GM23338 (cell line): ENCODE data around the gene ISOC2. TPM values are rescaled to one million over a fixed set of nuclear protein-coding genes. Genes with fewer than 3 reads are reported as not detected.

Source experiments
- ATAC-seq: fragments of 200-7000 bp; cut with Tn5 transposase; 3 replicates; pipeline ENCODE4 v1.9.1; 2020
- DNase-seq: peaks from one replicate; pipeline ENCODE4 v3.0.0-alpha.2; 2015; ENCODE audit warnings: low spot score
- H2AFZ ChIP-seq: fragments of 200-600 bp; sonication (generic); 2 replicates; pipeline ENCODE4 v1.8.0; 2016; ENCODE audit warnings: antibody characterized with exemption, mild to moderate bottlenecking, moderate library complexity
- H3F3A ChIP-seq: fragments of 200-600 bp; sonication (generic); replicated peaks from 2 replicates; pipeline ENCODE4 v1.8.0; 2017; ENCODE audit warnings: antibody characterized with exemption, mixed run types, low read depth
- H3K27ac ChIP-seq: fragments of 200-600 bp; sonication (generic); 2 replicates; pipeline ENCODE4 v1.6.1; 2016; ENCODE audit warnings: low read depth
- H3K27me3 ChIP-seq: fragments of 200-600 bp; sonication (generic); 2 replicates; pipeline ENCODE4 v1.8.0; 2016; ENCODE audit warnings: mild to moderate bottlenecking, mixed run types, moderate library complexity; ENCODE audit not compliant: insufficient read depth
- H3K36me3 ChIP-seq: fragments of 200-600 bp; sonication (generic); 2 replicates; pipeline ENCODE4 v1.8.0; 2016; ENCODE audit warnings: mild to moderate bottlenecking; ENCODE audit not compliant: insufficient read depth
- H3K4me1 ChIP-seq: fragments of 200-600 bp; sonication (generic); 2 replicates; pipeline ENCODE4 v1.8.0; 2016; ENCODE audit warnings: mild to moderate bottlenecking, moderate library complexity; ENCODE audit not compliant: insufficient read depth
- H3K4me2 ChIP-seq: fragments of 200-600 bp; sonication (generic); 2 replicates; pipeline ENCODE4 v1.7.1; 2017; ENCODE audit warnings: mixed run types
- H3K4me3 ChIP-seq: fragments of 200-600 bp; sonication (generic); 2 replicates; pipeline ENCODE4 v1.6.1; 2016; ENCODE audit warnings: mixed run types
- H3K79me2 ChIP-seq: fragments of 200-600 bp; sonication (generic); replicated peaks from 2 replicates; pipeline ENCODE4 v1.8.0; 2017; ENCODE audit warnings: mild to moderate bottlenecking; ENCODE audit not compliant: insufficient read depth
- H3K9me2 ChIP-seq: fragments of 200-600 bp; sonication (generic); 2 replicates; pipeline ENCODE4 v1.8.0; 2017; ENCODE audit not compliant: insufficient read depth
- H4K20me1 ChIP-seq: fragments of 200-600 bp; sonication (generic); replicated peaks from 2 replicates; pipeline ENCODE4 v1.8.0; 2017; ENCODE audit warnings: mild to moderate bottlenecking; ENCODE audit not compliant: insufficient read depth
- H3K27ac Mint-ChIP-seq: 2 replicates; pipeline ENCODE4 v1.8.0; 2020; ENCODE audit warnings: inconsistent platforms, mild to moderate bottlenecking, moderate library complexity, mixed read lengths
- H3K27me3 Mint-ChIP-seq: 3 replicates; pipeline ENCODE4 v1.8.0; 2022; ENCODE audit warnings: low read depth, mild to moderate bottlenecking, moderate library complexity, mixed read lengths, inconsistent platforms; ENCODE audit not compliant: insufficient read depth, poor library complexity
- H3K36me3 Mint-ChIP-seq: 3 replicates; pipeline ENCODE4 v1.8.0; 2021; ENCODE audit warnings: low read depth, mild to moderate bottlenecking, inconsistent platforms, moderate library complexity, mixed read lengths
- H3K4me1 Mint-ChIP-seq: 3 replicates; pipeline ENCODE4 v1.8.0; 2020; ENCODE audit warnings: mild to moderate bottlenecking, inconsistent platforms, mixed read lengths
- H3K4me3 Mint-ChIP-seq: 3 replicates; pipeline ENCODE4 v1.8.0; 2021; ENCODE audit warnings: moderate library complexity, mild to moderate bottlenecking, inconsistent platforms, mixed read lengths
- H3K9me3 Mint-ChIP-seq: 3 replicates; pipeline ENCODE4 v1.8.0; 2020; ENCODE audit warnings: moderate library complexity, mild to moderate bottlenecking, inconsistent platforms, mixed read lengths
- CREB1 ChIP-seq: fragments of 250-450 bp; sonication (Bioruptor Pico); IDR thresholded peaks from 2 replicates; pipeline ENCODE4 v1.5.0; 2020; ENCODE audit warnings: low read depth, mild to moderate bottlenecking, moderate library complexity
- CTCF ChIP-seq, 2 experiments: fragments of 200-600 bp in 1 of 2; sonication (generic) in 1 of 2; conservative IDR thresholded peaks; 2 replicates each; pipeline versions ENCODE4 v1.5.1 to v1.6.1; 2016 to 2017; ENCODE audit warnings: antibody characterized with exemption in 2 of 2, low read depth in 2 of 2, mild to moderate bottlenecking in 2 of 2, moderate library complexity in 1 of 2
- EZH2 ChIP-seq: fragments of 200-600 bp; sonication (generic); IDR thresholded peaks from one replicate; pipeline ENCODE4 v1.8.0; 2017; ENCODE audit warnings: antibody characterized with exemption, mild to moderate bottlenecking, low read depth; ENCODE audit not compliant: unreplicated experiment
- JUNB ChIP-seq: IDR thresholded peaks from one replicate; pipeline ENCODE4 v1.6.1; 2016; ENCODE audit warnings: antibody characterized with exemption; ENCODE audit not compliant: unreplicated experiment
- NANOG ChIP-seq: IDR thresholded peaks from 2 replicates; pipeline ENCODE4 v1.6.1; 2016; ENCODE audit warnings: antibody characterized with exemption, borderline replicate concordance
- STAT1 ChIP-seq: IDR thresholded peaks from one replicate; pipeline ENCODE4 v1.6.1; 2016; ENCODE audit warnings: antibody characterized with exemption; ENCODE audit not compliant: unreplicated experiment
- ZNF114 ChIP-seq: fragments of 250-450 bp; sonication (Bioruptor Pico); IDR thresholded peaks from 2 replicates; pipeline ENCODE4 v1.5.0; 2020; ENCODE audit warnings: mild to moderate bottlenecking, moderate library complexity
- ZNF331 ChIP-seq: fragments of 250-450 bp; sonication (Bioruptor Pico); IDR thresholded peaks from 2 replicates; pipeline ENCODE4 v1.5.0; 2020; ENCODE audit warnings: low read depth, mild to moderate bottlenecking, moderate library complexity
- polyA plus RNA-seq: library from polyadenylated mRNA; unstranded; fragments of >200 nt; fragmentation: Nextera tagmentation; extraction: Ambion mirVana; gene quantifications from 2 replicates; pipeline ENCODE4 v1.2.1, GENCODE V29; 2016
- total RNA-seq: library from RNA; depleted of rRNA; stranded (reverse); fragments of >200 nt; shearing (Covaris generic); gene quantifications from 2 replicates; pipeline ENCODE4 v1.2.3, GENCODE V29; 2014
- TF ChIP-seq, protein P1 (sequence below): fragments of 250-450 bp; sonication (Bioruptor Pico); IDR thresholded peaks from 2 replicates; pipeline ENCODE4 v1.5.0; 2020; ENCODE audit warnings: mild to moderate bottlenecking, moderate library complexity
- TF ChIP-seq, protein P2 (sequence below): IDR thresholded peaks from 2 replicates; pipeline ENCODE4 v1.6.1; 2016; ENCODE audit warnings: antibody characterized with exemption

ISOC2 gene
- total and polyA plus RNA-seq, 2 experiments from 2014 or later = 62.6 to 85.2 TPM

- Histone ChIP-seq H3K27ac (no peak overlapping the region), H3K4me2 (peak overlapping the region; percentile 95), H3F3A (peaks cover 15% of the 10 kb centered on the region), H3K79me2 (no peaks in the 10 kb centered on the region), H3K27me3 (no peaks in the 10 kb centered on the region), H3K9me2 (no peaks in the 10 kb centered on the region), H3K4me1 (peaks cover 22% of the 10 kb centered on the region; the same call in 1 of the 2 replicates), H4K20me1 (no peaks in the 10 kb centered on the region), H3K36me3 (no peaks in the 10 kb centered on the region), H3K4me3 (peak overlapping the region; percentile 80; the same call in 1 of the 2 replicates), H2AFZ (no peak overlapping the region)
- TF ChIP-seq CREB1 (CRISPR knock-in tag) (no peak), CTCF (conservative IDR thresholded peaks at IDR 0.05; ENCODE audit: low read depth in 2 of 2) (peak in 1 of 2 experiments; percentile 15; a peak in 1 of 4 replicates), NANOG (no peak)
- no peaks in the 10 kb centered on the region; the same call in 2 of the 3 replicates for H3K9me3 Mint-ChIP-seq
- H3K27me3 Mint-ChIP-seq = peaks cover 14% of the 10 kb centered on the region
- H3K27ac Mint-ChIP-seq = peak overlapping the region; percentile 68
- ATAC-seq (no peak), DNase-seq (no peak)
- H3K4me1 Mint-ChIP-seq = peaks cover 24% of the 10 kb centered on the region
- H3K4me3 Mint-ChIP-seq = peak overlapping the region; percentile 91
- no peaks in the 10 kb centered on the region; the same call in 2 of the 3 replicates for H3K36me3 Mint-ChIP-seq
Measured at GRCh38 chr19:55486043-55486970, 24.9 kb upstream of the ISOC2 start.

GRCh38 chr19:55485439-55486011 lies 24.1 kb upstream of the ISOC2 start:
- peak overlapping the region; percentile 80 for H3K4me3 ChIP-seq
- H3K27me3 Mint-ChIP-seq = peaks cover 14% of the 10 kb centered on the region
- no peaks in the 10 kb centered on the region for H3K27me3 ChIP-seq
- H3K4me1 Mint-ChIP-seq = peaks cover 27% of the 10 kb centered on the region
- peak overlapping the region; percentile 95 for H3K4me2 ChIP-seq
- no peaks in the 10 kb centered on the region for H3K79me2 ChIP-seq
- no peaks in the 10 kb centered on the region; the same call in 2 of the 3 replicates for H3K9me3 Mint-ChIP-seq
- H3K9me2 ChIP-seq = no peaks in the 10 kb centered on the region
- peak overlapping the region; percentile 97 for H3K27ac Mint-ChIP-seq
- ATAC-seq (no peak), DNase-seq (no peak)
- H3K4me3 Mint-ChIP-seq = peak overlapping the region; percentile 91
- H2AFZ ChIP-seq = no peak overlapping the region
- H3K4me1 ChIP-seq = peaks cover 22% of the 10 kb centered on the region; the same call in 1 of the 2 replicates
- H3F3A ChIP-seq = peaks cover 17% of the 10 kb centered on the region
- no peaks in the 10 kb centered on the region for H4K20me1 ChIP-seq
- H3K36me3 Mint-ChIP-seq = no peaks in the 10 kb centered on the region; the same call in 2 of the 3 replicates
- no peaks in the 10 kb centered on the region for H3K36me3 ChIP-seq
- peak overlapping the region; percentile 74; the same call in 1 of the 2 replicates for H3K27ac ChIP-seq
- no peak for TF ChIP-seq ZNF114 (CRISPR knock-in tag)
- TF ChIP-seq CREB1 (CRISPR knock-in tag) = no peak
- no peak for TF ChIP-seq JUNB
- no peak for TF ChIP-seq STAT1
- TF ChIP-seq, protein P1, sequence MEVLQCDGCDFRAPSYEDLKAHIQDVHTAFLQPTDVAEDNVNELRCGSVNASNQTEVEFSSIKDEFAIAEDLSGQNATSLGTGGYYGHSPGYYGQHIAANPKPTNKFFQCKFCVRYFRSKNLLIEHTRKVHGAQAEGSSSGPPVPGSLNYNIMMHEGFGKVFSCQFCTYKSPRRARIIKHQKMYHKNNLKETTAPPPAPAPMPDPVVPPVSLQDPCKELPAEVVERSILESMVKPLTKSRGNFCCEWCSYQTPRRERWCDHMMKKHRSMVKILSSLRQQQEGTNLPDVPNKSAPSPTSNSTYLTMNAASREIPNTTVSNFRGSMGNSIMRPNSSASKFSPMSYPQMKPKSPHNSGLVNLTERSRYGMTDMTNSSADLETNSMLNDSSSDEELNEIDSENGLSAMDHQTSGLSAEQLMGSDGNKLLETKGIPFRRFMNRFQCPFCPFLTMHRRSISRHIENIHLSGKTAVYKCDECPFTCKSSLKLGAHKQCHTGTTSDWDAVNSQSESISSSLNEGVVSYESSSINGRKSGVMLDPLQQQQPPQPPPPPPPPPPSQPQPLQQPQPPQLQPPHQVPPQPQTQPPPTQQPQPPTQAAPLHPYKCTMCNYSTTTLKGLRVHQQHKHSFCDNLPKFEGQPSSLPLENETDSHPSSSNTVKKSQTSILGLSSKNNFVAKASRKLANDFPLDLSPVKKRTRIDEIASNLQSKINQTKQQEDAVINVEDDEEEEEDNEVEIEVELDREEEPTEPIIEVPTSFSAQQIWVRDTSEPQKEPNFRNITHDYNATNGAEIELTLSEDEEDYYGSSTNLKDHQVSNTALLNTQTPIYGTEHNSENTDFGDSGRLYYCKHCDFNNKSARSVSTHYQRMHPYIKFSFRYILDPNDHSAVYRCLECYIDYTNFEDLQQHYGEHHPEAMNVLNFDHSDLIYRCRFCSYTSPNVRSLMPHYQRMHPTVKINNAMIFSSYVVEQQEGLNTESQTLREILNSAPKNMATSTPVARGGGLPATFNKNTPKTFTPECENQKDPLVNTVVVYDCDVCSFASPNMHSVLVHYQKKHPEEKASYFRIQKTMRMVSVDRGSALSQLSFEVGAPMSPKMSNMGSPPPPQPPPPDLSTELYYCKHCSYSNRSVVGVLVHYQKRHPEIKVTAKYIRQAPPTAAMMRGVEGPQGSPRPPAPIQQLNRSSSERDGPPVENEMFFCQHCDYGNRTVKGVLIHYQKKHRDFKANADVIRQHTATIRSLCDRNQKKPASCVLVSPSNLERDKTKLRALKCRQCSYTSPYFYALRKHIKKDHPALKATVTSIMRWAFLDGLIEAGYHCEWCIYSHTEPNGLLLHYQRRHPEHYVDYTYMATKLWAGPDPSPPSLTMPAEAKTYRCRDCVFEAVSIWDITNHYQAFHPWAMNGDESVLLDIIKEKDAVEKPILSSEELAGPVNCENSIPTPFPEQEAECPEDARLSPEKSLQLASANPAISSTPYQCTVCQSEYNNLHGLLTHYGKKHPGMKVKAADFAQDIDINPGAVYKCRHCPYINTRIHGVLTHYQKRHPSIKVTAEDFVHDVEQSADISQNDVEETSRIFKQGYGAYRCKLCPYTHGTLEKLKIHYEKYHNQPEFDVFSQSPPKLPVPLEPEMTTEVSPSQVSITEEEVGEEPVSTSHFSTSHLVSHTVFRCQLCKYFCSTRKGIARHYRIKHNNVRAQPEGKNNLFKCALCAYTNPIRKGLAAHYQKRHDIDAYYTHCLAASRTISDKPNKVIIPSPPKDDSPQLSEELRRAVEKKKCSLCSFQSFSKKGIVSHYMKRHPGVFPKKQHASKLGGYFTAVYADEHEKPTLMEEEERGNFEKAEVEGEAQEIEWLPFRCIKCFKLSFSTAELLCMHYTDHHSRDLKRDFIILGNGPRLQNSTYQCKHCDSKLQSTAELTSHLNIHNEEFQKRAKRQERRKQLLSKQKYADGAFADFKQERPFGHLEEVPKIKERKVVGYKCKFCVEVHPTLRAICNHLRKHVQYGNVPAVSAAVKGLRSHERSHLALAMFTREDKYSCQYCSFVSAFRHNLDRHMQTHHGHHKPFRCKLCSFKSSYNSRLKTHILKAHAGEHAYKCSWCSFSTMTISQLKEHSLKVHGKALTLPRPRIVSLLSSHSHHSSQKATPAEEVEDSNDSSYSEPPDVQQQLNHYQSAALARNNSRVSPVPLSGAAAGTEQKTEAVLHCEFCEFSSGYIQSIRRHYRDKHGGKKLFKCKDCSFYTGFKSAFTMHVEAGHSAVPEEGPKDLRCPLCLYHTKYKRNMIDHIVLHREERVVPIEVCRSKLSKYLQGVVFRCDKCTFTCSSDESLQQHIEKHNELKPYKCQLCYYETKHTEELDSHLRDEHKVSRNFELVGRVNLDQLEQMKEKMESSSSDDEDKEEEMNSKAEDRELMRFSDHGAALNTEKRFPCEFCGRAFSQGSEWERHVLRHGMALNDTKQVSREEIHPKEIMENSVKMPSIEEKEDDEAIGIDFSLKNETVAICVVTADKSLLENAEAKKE (CRISPR knock-in tag) = no peak
- TF ChIP-seq NANOG = no peak
- no peak for TF ChIP-seq ZNF331 (CRISPR knock-in tag)
- TF ChIP-seq EZH2 = no peak
- TF ChIP-seq, protein P2, sequence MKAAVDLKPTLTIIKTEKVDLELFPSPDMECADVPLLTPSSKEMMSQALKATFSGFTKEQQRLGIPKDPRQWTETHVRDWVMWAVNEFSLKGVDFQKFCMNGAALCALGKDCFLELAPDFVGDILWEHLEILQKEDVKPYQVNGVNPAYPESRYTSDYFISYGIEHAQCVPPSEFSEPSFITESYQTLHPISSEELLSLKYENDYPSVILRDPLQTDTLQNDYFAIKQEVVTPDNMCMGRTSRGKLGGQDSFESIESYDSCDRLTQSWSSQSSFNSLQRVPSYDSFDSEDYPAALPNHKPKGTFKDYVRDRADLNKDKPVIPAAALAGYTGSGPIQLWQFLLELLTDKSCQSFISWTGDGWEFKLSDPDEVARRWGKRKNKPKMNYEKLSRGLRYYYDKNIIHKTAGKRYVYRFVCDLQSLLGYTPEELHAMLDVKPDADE = no peak
